K562 (cell line): Measurements from ENCODE around the gene ATOH8. TPM values are rescaled to one million over a fixed set of nuclear protein-coding genes. Genes with fewer than 3 reads are reported as not detected.

ENCODE experiments used
- ATAC-seq: fragments of 200-7000 bp; cut with Tn5 transposase; 3 replicates; pipeline ENCODE4 v1.9.1; 2020; ENCODE audit warnings: moderate library complexity
- BruUV-seq: library from RNA; stranded (reverse); fragments of 400-500 nt; replicated peaks from 2 replicates; lab custom pipeline; 2021; lab: Mats Ljungman, UMichigan
- CTCF ChIA-PET: fragments of 300-600 bp; formaldehyde crosslinking; extraction: SDS; loops from one replicate; lab custom pipeline; 2021; ENCODE audit warnings: low intra/inter-chr PET ratio; lab: Yijun Ruan, JAX
- POLR2A ChIA-PET: fragments of 300-600, 350-650 bp; sonication (Branson Sonifier 250); formaldehyde crosslinking; extraction: SDS; loops from one replicate; lab custom pipeline; 2021; ENCODE audit warnings: antibody characterized with exemption, inconsistent platforms; lab: Yijun Ruan, JAX
- DNase-seq, 4 experiments: peaks; one replicate each; pipeline versions ENCODE4 v3.0.0 to v3.0.0-alpha.2; 2011 to 2018; ENCODE audit warnings: low spot score in 3 of 4, mixed read lengths in 3 of 4; ENCODE audit errors: extremely low read depth in 1 of 4
- FAIRE-seq: peaks from 2 replicates; lab custom pipeline; 2011; peaks lifted over from hg19 to GRCh38; lab: Jason Lieb, UNC
- H2AFZ ChIP-seq: 2 replicates; pipeline ENCODE4 v1.6.0; 2011; ENCODE audit warnings: low read depth, low read length, control low read depth, inconsistent platforms
- H3K27ac ChIP-seq: fragments of 200-600 bp; 3 replicates; pipeline ENCODE4 v1.8.0; 2011; ENCODE audit warnings: low read depth, mild to moderate bottlenecking, control low read depth, inconsistent platforms, low read length, moderate library complexity, mixed read lengths; ENCODE audit errors: extremely low read depth
- H3K27me3 ChIP-seq, 2 experiments: fragments of 300-600 bp in 1 of 2; 2 replicates in 1 of 2; 3 replicates in 1 of 2; pipeline versions ENCODE4 v1.6.0 to v1.8.0; 2011; ENCODE audit warnings: inconsistent platforms in 2 of 2, low read length in 2 of 2, mild to moderate bottlenecking in 1 of 2, mixed read lengths in 1 of 2, moderate library complexity in 1 of 2; ENCODE audit not compliant: control insufficient read depth in 2 of 2, insufficient read depth in 2 of 2
- H3K36me3 ChIP-seq: fragments of 300-600 bp; 3 replicates; pipeline ENCODE4 v1.8.0; 2011; ENCODE audit warnings: mild to moderate bottlenecking, low read length, inconsistent platforms; ENCODE audit not compliant: control insufficient read depth, insufficient read depth
- H3K4me1 ChIP-seq, 2 experiments: fragments of 200-600 bp in 1 of 2; replicated peaks in 1 of 2; 2 replicates in 1 of 2; 3 replicates in 1 of 2; pipeline versions ENCODE4 v1.5.1 to v1.8.0; 2011; ENCODE audit warnings: inconsistent platforms in 2 of 2, low read length in 2 of 2, mild to moderate bottlenecking in 1 of 2, mixed read lengths in 1 of 2, moderate library complexity in 1 of 2; ENCODE audit not compliant: control insufficient read depth in 2 of 2, insufficient read depth in 2 of 2
- H3K4me2 ChIP-seq: 2 replicates; pipeline ENCODE4 v1.6.1; 2011; ENCODE audit warnings: low read length, control low read depth, inconsistent platforms, mixed read lengths; ENCODE audit not compliant: insufficient read depth
- H3K4me3 ChIP-seq: fragments of 200-600 bp; sonication (generic), shearing (Covaris generic); 2 replicates; pipeline ENCODE4 v1.5.1; 2016; ENCODE audit warnings: control low read depth, inconsistent platforms
- H3K79me2 ChIP-seq: fragments of 200-600 bp; 3 replicates; pipeline ENCODE4 v1.8.0; 2011; ENCODE audit warnings: low read length, inconsistent platforms; ENCODE audit not compliant: control insufficient read depth, insufficient read depth
- H3K9ac ChIP-seq, 2 experiments: 2 replicates each; pipeline versions ENCODE4 v1.6.0 to v1.6.1; 2011; ENCODE audit warnings: low read depth in 2 of 2, low read length in 2 of 2, control low read depth in 1 of 2, inconsistent platforms in 1 of 2, mild to moderate bottlenecking in 1 of 2, mixed read lengths in 1 of 2; ENCODE audit not compliant: insufficient read depth in 1 of 2
- H3K9me1 ChIP-seq: one replicate; pipeline ENCODE4 v1.6.0; 2011; ENCODE audit warnings: inconsistent platforms, mild to moderate bottlenecking, low read length, moderate library complexity; ENCODE audit not compliant: control insufficient read depth, insufficient read depth
- H3K9me3 ChIP-seq: replicated peaks from 2 replicates; pipeline ENCODE4 v1.5.1; 2011; ENCODE audit warnings: low read depth, low read length, inconsistent platforms; ENCODE audit not compliant: control insufficient read depth, insufficient read depth
- H4K20me1 ChIP-seq: replicated peaks from 2 replicates; pipeline ENCODE4 v1.6.1; 2011; ENCODE audit warnings: low read length, inconsistent platforms, mixed read lengths; ENCODE audit not compliant: control insufficient read depth, insufficient read depth
- FOSL1 ChIP-seq: fragments of 200-800 bp; sonication (Bioruptor generic); conservative IDR thresholded peaks from 2 replicates; pipeline ENCODE4 v1.6.1; 2016; ENCODE audit warnings: missing genetic modification characterization, missing compliant biosample characterization
- FOXA3 ChIP-seq, 2 experiments: fragments of 450-650 bp in 1 of 2; sonication (generic) in 1 of 2; formaldehyde crosslinking; IDR thresholded peaks in 1 of 2; conservative IDR thresholded peaks in 1 of 2; 2 replicates each; pipeline versions ENCODE4 v1.4.0 to v1.8.0; 2020 to 2022; ENCODE audit warnings: mild to moderate bottlenecking in 2 of 2, missing genetic modification reagents in 1 of 2
- KDM4B ChIP-seq, 2 experiments: fragments of 450-650 bp in 1 of 2; sonication (generic) in 1 of 2; IDR thresholded peaks; 2 replicates each; pipeline ENCODE4 v1.6.1; 2016 to 2017; ENCODE audit warnings: borderline replicate concordance in 2 of 2, antibody characterized with exemption in 1 of 2, low read depth in 1 of 2, mild to moderate bottlenecking in 1 of 2
- RFX5 ChIP-seq: IDR thresholded peaks from 2 replicates; pipeline ENCODE4 v1.6.1; 2011; ENCODE audit warnings: low read depth, mild to moderate bottlenecking, improper control_type of control experiment, low read length
- SAFB2 ChIP-seq: fragments of 200-400 bp; formaldehyde crosslinking; IDR thresholded peaks from 2 replicates; pipeline ENCODE4 v1.6.1; 2018; ENCODE audit warnings: borderline replicate concordance, low read length, low read depth, moderate library complexity; ENCODE audit not compliant: severe bottlenecking
- ZBTB17 ChIP-seq: fragments of 450-650 bp; formaldehyde crosslinking; IDR thresholded peaks from 2 replicates; pipeline ENCODE4 v1.4.0; 2020; ENCODE audit warnings: mild to moderate bottlenecking
- WGBS: fragments of 100-300 bp; shearing (Covaris generic); methylation state at CpG from one replicate; pipeline ENCODE4 v1.1.6; 2016; ENCODE audit warnings: low coverage, mixed read lengths; ENCODE audit not compliant: insufficient coverage; ENCODE audit errors: missing lambda C conversion rate; 5-methylcytosine and 5-hydroxymethylcytosine counted together
- in situ Hi-C: fragments of 300-500 bp; cut with MboI; formaldehyde crosslinking; loops from 4 replicates; pipeline ENCODE4 v1.15.0; 2018; ENCODE audit warnings: inconsistent platforms, mixed read lengths
- intact Hi-C: fragments of 100-400 bp; cut with micrococcal nuclease; formaldehyde crosslinking; loops from 2 replicates; pipeline ENCODE4 v1.14.2; 2022
- polyA plus RNA-seq, 8 experiments: library from polyadenylated mRNA; depleted of rRNA in 4 of 8; stranded (reverse) in 5 of 8; unstranded in 3 of 8; fragments of >200 nt; fragmentation: Nextera tagmentation in 2 of 8; fragmentation: Illumina TruSeq in 1 of 8; extraction: Ambion mirVana in 2 of 8; extraction: Trizol in 1 of 8; gene quantifications; 2 replicates each; pipeline versions ENCODE4 v1.2.1 to v1.2.3, GENCODE V29; 2011 to 2014; ENCODE audit warnings: inconsistent platforms in 1 of 8, missing spikeins in 1 of 8
- total RNA-seq, 7 experiments: library from RNA; depleted of rRNA in 6 of 7; stranded (reverse); fragments of >200 nt in 6 of 7; fragmentation: Illumina TruSeq in 2 of 7; extraction: Trizol in 2 of 7; gene quantifications; 2 replicates each; pipeline versions ENCODE4 v1.2.1 to v1.2.3, GENCODE V29; 2011 to 2021; ENCODE audit warnings: low replicate concordance in 1 of 7
- TF ChIP-seq, protein P1 (sequence below): fragments of 250-450 bp; sonication (Bioruptor Pico); IDR thresholded peaks from 2 replicates; pipeline ENCODE4 v1.5.0; 2021

ATOH8 gene
- total and polyA plus RNA-seq, 9 of the 15 experiments (the other 6 are each of a cell fraction or from before 2014, with no cell fraction given): not detected

- intact Hi-C loops: no loop called here
- CTCF ChIA-PET: no interaction called here
- 0 out of 2 replicates have a peak, but pooled peaks cover 3% of the 10 kb centered on the region for H4K20me1 ChIP-seq
- no peaks in the 10 kb centered on the region for H3K9me1 ChIP-seq
- H3K27me3 ChIP-seq: peaks cover 54 to 83% of the 10 kb centered on the region in 2 experiments
- in situ Hi-C loops: no loop called here
- H3K36me3 ChIP-seq: no peaks in the 10 kb centered on the region
- no TSS peak for BruUV-seq
- H3K79me2 ChIP-seq: no peaks in the 10 kb centered on the region
- POLR2A ChIA-PET: interaction anchor here (0.6 to 1.4 kb wide), 2 partner anchors 13 to 50 kb away, joined by 3 read pairs; no protein-coding TSS in a partner anchor
- no peak overlapping the region for H3K9ac ChIP-seq
- no peak for DNase-seq
- no peak overlapping the region for H3K27ac ChIP-seq
- 2% methylated on average over 10 of the region's 10 CpGs for WGBS
- H3K4me1 ChIP-seq: peaks cover 0 to 2% of the 10 kb centered on the region in 2 experiments; a peak in 1 of 5 replicates
- no peak for TF ChIP-seq RFX5
- TF ChIP-seq FOXA3 (CRISPR knock-in tag; conservative IDR thresholded peaks at IDR 0.05 in 1 of 2, IDR thresholded peaks at IDR 0.05 in 1 of 2): no peak
- TF ChIP-seq ZBTB17 (CRISPR knock-in tag): 0 out of 2 replicates have a peak, but pooled peaks have one; percentile 49
- TF ChIP-seq, protein P1, sequence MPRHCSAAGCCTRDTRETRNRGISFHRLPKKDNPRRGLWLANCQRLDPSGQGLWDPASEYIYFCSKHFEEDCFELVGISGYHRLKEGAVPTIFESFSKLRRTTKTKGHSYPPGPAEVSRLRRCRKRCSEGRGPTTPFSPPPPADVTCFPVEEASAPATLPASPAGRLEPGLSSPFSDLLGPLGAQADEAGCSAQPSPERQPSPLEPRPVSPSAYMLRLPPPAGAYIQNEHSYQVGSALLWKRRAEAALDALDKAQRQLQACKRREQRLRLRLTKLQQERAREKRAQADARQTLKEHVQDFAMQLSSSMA (CRISPR knock-in tag): no peak
- no peak for TF ChIP-seq FOSL1 (tag)
- no peak for TF ChIP-seq KDM4B (IDR thresholded peaks at IDR 0.05; ENCODE audit: borderline replicate concordance in 2 of 2, low read depth in 1 of 2)
- TF ChIP-seq SAFB2: no peak
- TF ChIP-seq, all 486 proteins: peak for 1
- Histone ChIP-seq H3K4me3 (no peak overlapping the region), H3K4me2 (no peak overlapping the region), H3K9me3 (no peaks in the 10 kb centered on the region), H2AFZ (no peak overlapping the region)
- ATAC-seq (no peak), FAIRE-seq (no peak)
Measured at GRCh38 chr2:85744741-85745601, 8.8 kb upstream of the ATOH8 start.
